Tibial nerve (tissue), 4 donors: Measurements from ENCODE around the gene C10orf71. TPM values are rescaled to one million over a fixed set of nuclear protein-coding genes. Genes with fewer than 3 reads are reported as not detected.

ENCODE experiments used
- DNase-seq, 2 donors: peaks; one replicate each; pipeline ENCODE4 v3.0.0-alpha.2; 2019; ENCODE audit warnings: low spot score in 2 of 2
- H3K27ac ChIP-seq, 4 donors: fragments of 200-600 bp; sonication (generic) in 3 of 4; one replicate each; pipeline ENCODE4 v1.5.1; 2017 to 2019; ENCODE audit warnings: mild to moderate bottlenecking in 1 of 4
- H3K27me3 ChIP-seq, 2 donors: fragments of 200-600 bp; sonication (generic) in 1 of 2; one replicate each; pipeline versions ENCODE4 v1.5.1 to v1.6.0; 2017 to 2019
- H3K36me3 ChIP-seq, 3 donors: fragments of 200-600 bp; sonication (generic); one replicate each; pipeline ENCODE4 v1.5.1; 2018 to 2019
- H3K4me1 ChIP-seq, 4 donors: fragments of 200-600 bp; sonication (generic) in 3 of 4; one replicate each; pipeline ENCODE4 v1.5.1; 2017 to 2019
- H3K4me3 ChIP-seq, 4 donors: fragments of 200-600 bp; sonication (generic) in 3 of 4; one replicate each; pipeline ENCODE4 v1.5.1; 2017 to 2019; ENCODE audit warnings: mild to moderate bottlenecking in 1 of 4, moderate library complexity in 1 of 4
- H3K9me3 ChIP-seq, 4 donors: fragments of 200-600 bp; sonication (generic) in 3 of 4; one replicate each; pipeline ENCODE4 v1.5.1; 2017 to 2019
- EP300 ChIP-seq, 2 donors: sonication (generic); formaldehyde crosslinking; IDR thresholded peaks; one replicate each; pipeline ENCODE4 v1.6.1; 2017; ENCODE audit warnings: antibody characterized with exemption in 2 of 2, mild to moderate bottlenecking in 1 of 2
- POLR2A ChIP-seq, 2 donors: fragments of 450-650 bp; IDR thresholded peaks; one replicate each; pipeline ENCODE4 v1.6.1; 2017; ENCODE audit warnings: antibody characterized with exemption in 2 of 2, mild to moderate bottlenecking in 2 of 2, moderate library complexity in 2 of 2
- whole genome bisulfite sequencing, 2 donors: methylation state at CpG; one replicate each; pipeline ENCODE4 v1.1.5; 2018; 5-methylcytosine and 5-hydroxymethylcytosine counted together
- total RNA-seq, 4 donors: library from RNA; depleted of rRNA; stranded (reverse); fragments of >200 nt; gene quantifications; one replicate each; pipeline ENCODE4 v1.1.0, GENCODE V29; 2016
- TF ChIP-seq, protein P1 (sequence below), 5 experiments: fragments of 200-600 bp in 3 of 5; fragments of 450-650 bp in 2 of 5; sonication (generic) in 3 of 5; IDR thresholded peaks; one replicate each; pipeline ENCODE4 v1.5.1; 2016 to 2019; ENCODE audit warnings: antibody characterized with exemption in 5 of 5, mild to moderate bottlenecking in 3 of 5, moderate library complexity in 2 of 5

The C10orf71 gene, protein sequence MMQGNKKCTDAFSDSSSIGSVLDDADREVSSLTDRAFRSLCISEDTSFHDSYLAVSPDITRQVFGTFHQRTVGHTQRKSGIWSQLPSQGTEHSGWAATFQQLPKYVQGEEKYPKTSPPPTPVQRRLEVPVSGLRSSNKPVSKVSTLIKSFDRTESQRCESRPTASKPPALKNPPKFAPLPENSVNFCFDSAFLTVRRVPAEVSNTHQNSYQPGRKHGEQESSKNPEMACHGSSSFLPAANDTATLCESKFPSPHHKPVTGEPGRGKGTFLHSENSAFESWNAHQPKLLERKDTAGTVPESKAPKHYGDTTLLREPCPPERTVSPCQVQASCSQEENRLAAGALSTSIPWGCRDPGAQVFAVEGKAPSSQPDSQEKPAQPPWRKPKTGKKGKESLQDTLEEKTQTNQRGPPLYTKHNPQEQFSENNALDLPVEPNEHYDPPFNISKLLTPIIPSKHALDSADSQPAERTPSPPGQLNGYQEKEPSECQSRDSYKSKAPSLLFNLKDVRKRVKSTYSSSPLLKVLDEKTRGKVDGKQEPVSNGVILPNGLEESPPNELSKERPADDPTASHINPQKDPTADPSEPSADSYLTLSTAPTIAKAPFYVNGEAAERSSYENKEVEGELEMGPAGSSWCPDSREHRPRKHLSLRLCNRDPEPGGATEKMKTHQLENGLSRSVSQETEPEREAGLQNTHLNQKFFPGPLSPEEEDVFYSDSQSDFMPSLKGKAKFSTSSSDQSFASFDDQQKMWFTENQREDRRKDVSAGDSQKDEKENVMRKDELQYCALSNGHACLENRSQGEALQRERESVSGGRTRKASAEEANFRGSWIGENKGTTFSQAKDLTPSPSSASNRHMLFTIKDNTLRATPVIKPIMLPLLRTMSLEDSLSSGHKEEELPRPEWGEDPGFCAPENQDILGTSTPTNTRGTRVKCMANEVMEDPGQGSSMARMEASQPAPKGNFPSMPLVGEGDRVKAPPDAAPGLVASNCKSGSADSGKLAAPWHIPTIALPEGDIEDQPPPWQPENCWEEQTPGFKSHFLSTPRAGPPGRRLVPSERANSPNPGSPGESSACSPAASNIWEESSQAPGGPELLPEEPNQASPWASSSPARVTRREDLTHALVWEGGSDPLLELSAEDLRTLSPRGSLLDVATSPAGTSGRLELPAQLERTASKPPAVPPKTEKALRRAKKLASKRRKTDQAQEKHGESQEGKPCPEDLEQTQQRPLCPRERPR (N-terminal part only)
- under 1 TPM in 1 of 4 donors, not detected in 3; 0.22 TPM for total RNA-seq

DNA sequence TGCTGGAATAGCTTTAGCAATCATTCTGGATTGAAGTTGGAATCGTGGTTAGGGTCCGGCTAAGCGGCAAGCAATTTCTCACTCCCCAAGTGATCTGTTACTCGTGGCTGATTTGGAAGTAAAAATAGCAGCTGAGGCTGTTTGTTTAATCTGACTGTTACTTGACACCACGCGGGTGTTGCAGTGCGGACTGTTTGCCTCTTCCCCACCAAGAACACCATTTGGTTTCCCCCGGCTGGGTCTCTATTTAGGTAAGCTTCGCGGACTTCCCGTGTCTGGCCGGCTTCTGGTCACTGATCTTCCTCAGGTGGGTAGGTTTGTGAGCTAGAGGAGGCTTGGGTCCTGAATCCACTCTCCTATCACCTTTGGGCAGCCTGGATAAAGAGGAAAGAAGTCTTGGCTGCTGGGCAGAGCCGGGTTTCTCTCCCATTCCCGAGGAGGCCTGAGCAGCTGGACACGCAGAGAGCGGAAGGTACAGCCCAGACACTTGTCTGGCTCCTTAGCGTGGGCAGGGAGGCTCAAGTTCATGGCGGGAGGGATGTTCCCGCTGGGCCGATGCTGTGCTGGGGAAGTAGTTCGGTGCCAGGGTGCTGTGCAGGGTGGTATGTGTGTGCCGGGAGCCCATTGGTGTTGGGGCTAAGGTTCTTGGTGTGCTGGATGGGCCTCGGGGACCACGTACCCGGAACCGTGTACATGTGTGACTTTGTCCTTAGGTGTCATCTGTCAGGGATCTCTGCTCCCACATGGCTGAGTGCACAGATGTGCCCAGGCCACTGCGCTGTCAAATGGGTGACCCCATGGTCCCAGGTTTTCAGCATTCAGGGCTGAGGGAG is at the start of gene C10orf71:
C10orf71 (plus strand) TSS at position 188 of the 833 bp plus-strand sequence. CDS start 23,376 bp downstream, outside the sequence.
- TF ChIP-seq POLR2A (IDR thresholded peaks at IDR 0.05) (no peak), EP300 (IDR thresholded peaks at IDR 0.05) (no peak)
- TF ChIP-seq, protein P1, sequence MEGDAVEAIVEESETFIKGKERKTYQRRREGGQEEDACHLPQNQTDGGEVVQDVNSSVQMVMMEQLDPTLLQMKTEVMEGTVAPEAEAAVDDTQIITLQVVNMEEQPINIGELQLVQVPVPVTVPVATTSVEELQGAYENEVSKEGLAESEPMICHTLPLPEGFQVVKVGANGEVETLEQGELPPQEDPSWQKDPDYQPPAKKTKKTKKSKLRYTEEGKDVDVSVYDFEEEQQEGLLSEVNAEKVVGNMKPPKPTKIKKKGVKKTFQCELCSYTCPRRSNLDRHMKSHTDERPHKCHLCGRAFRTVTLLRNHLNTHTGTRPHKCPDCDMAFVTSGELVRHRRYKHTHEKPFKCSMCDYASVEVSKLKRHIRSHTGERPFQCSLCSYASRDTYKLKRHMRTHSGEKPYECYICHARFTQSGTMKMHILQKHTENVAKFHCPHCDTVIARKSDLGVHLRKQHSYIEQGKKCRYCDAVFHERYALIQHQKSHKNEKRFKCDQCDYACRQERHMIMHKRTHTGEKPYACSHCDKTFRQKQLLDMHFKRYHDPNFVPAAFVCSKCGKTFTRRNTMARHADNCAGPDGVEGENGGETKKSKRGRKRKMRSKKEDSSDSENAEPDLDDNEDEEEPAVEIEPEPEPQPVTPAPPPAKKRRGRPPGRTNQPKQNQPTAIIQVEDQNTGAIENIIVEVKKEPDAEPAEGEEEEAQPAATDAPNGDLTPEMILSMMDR (IDR thresholded peaks at IDR 0.05), result no peak
- Histone ChIP-seq H3K36me3 (no peaks in the 10 kb centered on the region), H3K4me3 (no peak within 1 kb of the TSS), H3K9me3 (no peaks in the 10 kb centered on the region), H3K27me3 (no peaks in the 10 kb centered on the region), H3K27ac (peak within 1 kb of the TSS in 1 of 4 donors; percentile 29), H3K4me1 (peaks cover 0 to 17% (median 3%) of the 10 kb centered on the region in 4 donors)
- 56 to 72% methylated on average over 27 of the region's 27 CpGs for WGBS, 2 donors
- no peak for DNase-seq

DNA sequence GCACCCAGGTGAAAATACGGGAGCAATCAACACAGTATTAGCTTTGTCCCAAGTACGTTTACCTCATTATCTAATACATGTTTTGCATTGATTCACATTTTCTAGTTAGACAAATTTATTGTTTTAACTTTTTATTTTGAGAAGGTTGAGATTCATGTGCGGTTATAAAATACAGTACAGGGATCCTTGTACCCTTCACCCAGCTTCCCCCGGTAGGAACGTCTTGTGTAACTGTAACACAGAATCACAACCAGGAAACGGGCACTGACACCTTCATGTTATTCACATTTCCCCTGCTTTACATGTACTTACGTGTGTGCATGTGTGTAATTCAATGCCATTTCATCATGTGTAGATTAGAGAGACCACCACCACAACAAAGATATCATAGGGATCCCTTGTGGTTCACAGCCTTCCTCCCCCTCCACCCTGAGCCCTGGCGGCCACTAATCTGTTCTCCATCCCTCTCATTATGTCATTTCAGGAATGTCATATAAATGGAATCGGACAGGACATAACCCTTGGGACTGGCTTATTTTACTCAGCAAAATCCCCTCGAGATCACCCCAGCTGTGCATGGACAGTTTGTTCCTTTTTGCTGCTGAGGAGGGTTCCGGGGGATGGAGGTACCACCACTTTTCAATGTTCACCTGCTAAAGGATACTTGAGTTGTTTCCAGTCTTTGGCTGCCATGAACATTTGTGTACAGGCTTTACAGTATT is 46.5 kb upstream of the C10orf71 start:
- Histone ChIP-seq H3K27ac (no peak overlapping the region), H3K27me3 (no peaks in the 10 kb centered on the region), H3K36me3 (no peaks in the 10 kb centered on the region), H3K9me3 (peaks cover 0 to 6% (median 0%) of the 10 kb centered on the region in 4 donors), H3K4me1 (no peaks in the 10 kb centered on the region), H3K4me3 (no peak overlapping the region)
- no peak for DNase-seq
- no peak for TF ChIP-seq EP300 (IDR thresholded peaks at IDR 0.05)
- no peak for TF ChIP-seq POLR2A (IDR thresholded peaks at IDR 0.05)
- TF ChIP-seq, protein P1 (IDR thresholded peaks at IDR 0.05), result no peak
- WGBS, 2 donors, result 75 to 78% methylated on average over 11 of the region's 11 CpGs

DNA sequence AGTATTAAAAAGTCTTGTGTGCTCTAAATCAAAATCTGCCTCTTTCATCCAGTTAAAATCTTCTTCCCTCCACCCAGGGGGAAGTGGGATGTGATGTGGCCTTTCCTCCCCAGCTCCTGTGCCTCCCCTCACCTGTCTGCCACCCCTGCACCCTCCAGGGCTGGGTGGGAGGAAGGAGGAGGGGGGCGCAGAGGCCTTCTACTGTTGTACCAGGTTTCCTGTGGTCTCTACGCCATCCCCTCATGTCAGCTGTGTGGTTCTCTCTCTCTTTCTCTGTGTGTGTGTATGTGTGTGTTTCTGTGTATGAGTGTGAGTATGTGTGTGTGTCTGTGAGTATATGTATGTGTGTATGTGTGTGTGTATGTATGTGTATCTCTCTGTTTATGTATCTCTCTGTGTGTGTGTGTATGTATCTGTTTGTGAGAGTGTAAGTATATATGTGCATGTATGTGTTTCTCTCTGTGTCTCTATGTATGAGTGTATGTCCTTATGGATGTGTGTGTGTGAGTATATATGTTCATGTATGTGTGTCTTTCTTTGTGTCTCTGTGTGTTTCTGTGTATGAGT is 45.5 kb upstream of the C10orf71 start:
- Histone ChIP-seq H3K27ac (no peak overlapping the region), H3K9me3 (peaks cover 0 to 6% (median 0%) of the 10 kb centered on the region in 4 donors), H3K4me1 (no peaks in the 10 kb centered on the region), H3K36me3 (no peaks in the 10 kb centered on the region), H3K27me3 (no peaks in the 10 kb centered on the region), H3K4me3 (no peak overlapping the region)
- DNase-seq, result no peak
- TF ChIP-seq POLR2A (IDR thresholded peaks at IDR 0.05) (no peak), EP300 (IDR thresholded peaks at IDR 0.05) (no peak)
- TF ChIP-seq, protein P1 (IDR thresholded peaks at IDR 0.05), result no peak
- WGBS, 2 donors, result 89 to 95% methylated on average over 2 of the region's 2 CpGs

DNA sequence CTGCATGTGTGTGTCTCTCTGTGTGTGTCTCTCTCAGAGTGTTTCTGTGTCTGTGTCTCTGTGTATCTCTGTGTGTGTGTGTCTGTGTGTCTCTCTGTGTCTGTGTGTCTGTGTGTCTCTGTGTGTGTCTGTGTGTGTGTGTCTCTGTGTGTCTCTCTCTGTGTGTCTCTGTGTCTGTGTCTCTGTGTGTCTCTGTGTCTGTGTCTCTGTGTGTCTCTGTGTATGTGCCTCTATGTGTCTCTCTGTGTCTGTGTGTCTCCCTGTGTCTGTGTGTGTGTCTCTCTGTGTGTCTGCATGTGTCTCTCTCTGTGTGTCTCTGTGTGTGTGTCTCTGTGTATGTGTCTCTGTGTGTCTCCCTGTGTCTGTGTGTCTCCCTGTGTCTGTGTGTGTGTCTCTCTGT is 44.8 kb upstream of the C10orf71 start:
- H3K4me1 ChIP-seq, result no peaks in the 10 kb centered on the region
- H3K4me3 ChIP-seq, result no peak overlapping the region
- no peak for DNase-seq
- peaks cover 0 to 9% (median 0%) of the 10 kb centered on the region in 4 donors for H3K9me3 ChIP-seq
- no peak overlapping the region for H3K27ac ChIP-seq
- no peaks in the 10 kb centered on the region for H3K36me3 ChIP-seq
- no peaks in the 10 kb centered on the region for H3K27me3 ChIP-seq
- TF ChIP-seq, protein P1 (IDR thresholded peaks at IDR 0.05), result no peak
- TF ChIP-seq POLR2A (IDR thresholded peaks at IDR 0.05) (no peak), EP300 (IDR thresholded peaks at IDR 0.05) (no peak)
